ENCODE data around the gene ZFP36L2. TPM values are rescaled to one million over a fixed set of nuclear protein-coding genes. Genes with fewer than 3 reads are reported as not detected.

ZFP36L2 gene
- total and polyA plus RNA-seq, 9 of the 15 experiments (the other 6 are each of a cell fraction or from before 2014, with no cell fraction given): 4.1 to 60.6 (median 20.3) TPM

- TF ChIP-seq RREB1 (CRISPR knock-in tag; IDR thresholded peaks at IDR 0.05) (no peak), NFRKB (IDR thresholded peaks at IDR 0.05; ENCODE audit: low read depth) (peak; percentile 40), ETS2 (tag; IDR thresholded peaks at IDR 0.05; ENCODE audit: borderline replicate concordance, poor library complexity, severe bottlenecking) (no peak), RCOR1 (IDR thresholded peaks at IDR 0.05; ENCODE audit: borderline replicate concordance in 1 of 2, low read depth in 2 of 2, low read length in 2 of 2) (no peak), ZNF274 (IDR thresholded peaks at IDR 0.05; ENCODE audit: borderline replicate concordance, low read depth, low read length) (no peak), SIRT6 (IDR thresholded peaks at IDR 0.05; ENCODE audit: low read depth, low read length) (no peak), ZBTB43 (CRISPR knock-in tag; IDR thresholded peaks at IDR 0.05) (0 out of 2 replicates have a peak, but pooled peaks have one; percentile 72), ZNF324 (CRISPR knock-in tag; IDR thresholded peaks at IDR 0.05) (no peak), ZNF518B (CRISPR knock-in tag; IDR thresholded peaks at IDR 0.05) (no peak), FOXK1 (CRISPR knock-in tag; IDR thresholded peaks at IDR 0.05; ENCODE audit: borderline replicate concordance) (no peak; the same call in 1 of the 2 replicates), ZNF584 (CRISPR knock-in tag; IDR thresholded peaks at IDR 0.05; ENCODE audit: low read depth) (no peak), SMAD3 (CRISPR knock-in tag; conservative IDR thresholded peaks at IDR 0.05) (peak; percentile 43; the same call in 1 of the 2 replicates), ZFX (CRISPR knock-in tag; IDR thresholded peaks at IDR 0.05) (peak; percentile 93; the same call in 1 of the 2 replicates), CCNT2 (IDR thresholded peaks at IDR 0.05; ENCODE audit: borderline replicate concordance, extremely low read depth, insufficient read length, low read depth, low read length) (peak; percentile 30), POLR2AphosphoS5 (IDR thresholded peaks at IDR 0.05; ENCODE audit: control insufficient read depth, insufficient read depth, low read depth, low read length) (peak; percentile 76; the same call in 1 of the 2 replicates), SMARCA5 (IDR thresholded peaks at IDR 0.05) (peak; percentile 77; the same call in 1 of the 2 replicates)
Measured at GRCh38 chr2:43219383-43220228, 6.8 kb downstream of the ZFP36L2 start (continued).

All from K562 (cell line).